Measurements from ENCODE around the gene CNTRL. TPM values are rescaled to one million over a fixed set of nuclear protein-coding genes. Genes with fewer than 3 reads are reported as not detected.

The CNTRL gene
- total RNA-seq, 1 donor from 2014 or later, result 86.2 TPM

GRCh38 chr9:121197132-121197531 is 122.4 kb downstream of the CNTRL start:
- intact Hi-C loops (cut with micrococcal nuclease), result no loop called here

GRCh38 chr9:121198512-121199042 is 123.8 kb downstream of the CNTRL start:
- intact Hi-C loops (cut with micrococcal nuclease), result no loop called here

- intact Hi-C loops (cut with micrococcal nuclease), result loop anchor here (2.0 to 10.0 kb wide), 5 partner anchors 17 to 615 kb away; partner anchors contain the start of genes CDK5RAP2, MEGF9, STOM and TRAF1
Measured at GRCh38 chr9:121199921-121200320, 125.2 kb downstream of the CNTRL start.

GRCh38 chr9:121200356-121200755 is 125.6 kb downstream of the CNTRL start:
- intact Hi-C loops (cut with micrococcal nuclease), result loop anchor here (2.0 to 10.0 kb wide), 5 partner anchors 18 to 616 kb away; partner anchors contain the start of genes CDK5RAP2, MEGF9, STOM and TRAF1

GRCh38 chr9:121201045-121201737 is 126.4 kb downstream of the CNTRL start:
- intact Hi-C loops (cut with micrococcal nuclease), result loop anchor here (1.0 to 10.0 kb wide), 8 partner anchors 18 to 616 kb away; partner anchors contain the start of genes CDK5RAP2, CNTRL, MEGF9 and STOM

- intact Hi-C loops (cut with micrococcal nuclease), result loop anchor here (1.0 to 10.0 kb wide), 9 partner anchors 19 to 617 kb away; partner anchors contain the start of genes CDK5RAP2, CNTRL, FBXW2 and MEGF9
Measured at GRCh38 chr9:121201738-121202533, 127.2 kb downstream of the CNTRL start, which contains the start of gene RAB14. Gene RAB14 (minus strand): TSS chr9:121201869. CDS start chr9:121193412, 8,457 bp downstream.

- intact Hi-C loops (cut with micrococcal nuclease), result loop anchor here (5.0 to 10.0 kb wide), 4 partner anchors 168 to 619 kb away; partner anchors contain the start of genes CDK5RAP2, MEGF9, STOM and TRAF1
Measured at GRCh38 chr9:121204121-121204520, 129.4 kb downstream of the CNTRL start.

GRCh38 chr9:121204611-121205010 is 129.9 kb downstream of the CNTRL start:
- intact Hi-C loops (cut with micrococcal nuclease), result loop anchor here (5.0 to 10.0 kb wide), 4 partner anchors 168 to 620 kb away; partner anchors contain the start of genes CDK5RAP2, MEGF9, STOM and TRAF1

- intact Hi-C loops (cut with micrococcal nuclease), result loop anchor here (10.0 kb wide), 1 partner anchor 622 kb away; the partner anchor contains the start of gene CDK5RAP2
Measured at GRCh38 chr9:121206516-121207370, 132.0 kb downstream of the CNTRL start.

GRCh38 chr9:121207371-121207940 is 132.7 kb downstream of the CNTRL start:
- intact Hi-C loops (cut with micrococcal nuclease), result loop anchor here (10.0 kb wide), 1 partner anchor 623 kb away; the partner anchor contains the start of gene CDK5RAP2

- intact Hi-C loops (cut with micrococcal nuclease), result loop anchor here (10.0 kb wide), 1 partner anchor 84 kb away; no protein-coding TSS in a partner anchor
Measured at GRCh38 chr9:121210536-121210935, 135.8 kb downstream of the CNTRL start.

GRCh38 chr9:121213136-121213806 is 138.5 kb downstream of the CNTRL start:
- intact Hi-C loops (cut with micrococcal nuclease), result loop anchor here (10.0 kb wide), 1 partner anchor 82 kb away; no protein-coding TSS in a partner anchor

- intact Hi-C loops (cut with micrococcal nuclease), result loop anchor here (10.0 kb wide), 1 partner anchor 81 kb away; no protein-coding TSS in a partner anchor
Measured at GRCh38 chr9:121214005-121214404, 139.2 kb downstream of the CNTRL start.

GRCh38 chr9:121216271-121216805 is 141.6 kb downstream of the CNTRL start:
- intact Hi-C loops (cut with micrococcal nuclease), result loop anchor here (10.0 kb wide), 1 partner anchor 78 kb away; no protein-coding TSS in a partner anchor

- intact Hi-C loops (cut with micrococcal nuclease), result loop anchor here (10.0 kb wide), 1 partner anchor 77 kb away; no protein-coding TSS in a partner anchor
Measured at GRCh38 chr9:121217609-121218292, 143.0 kb downstream of the CNTRL start.

GRCh38 chr9:121218357-121219027 is 143.7 kb downstream of the CNTRL start:
- intact Hi-C loops (cut with micrococcal nuclease), result loop anchor here (10.0 kb wide), 1 partner anchor 76 kb away; no protein-coding TSS in a partner anchor

- intact Hi-C loops (cut with micrococcal nuclease), result loop anchor here (10.0 kb wide), 1 partner anchor 75 kb away; no protein-coding TSS in a partner anchor
Measured at GRCh38 chr9:121219530-121219929, 144.8 kb downstream of the CNTRL start.
